HG02973 (cell line): ENCODE data around the gene DMRTA2.
"Not testable (repeated sequence)": the region's sequence is repeated elsewhere in the genome, so short reads cannot be mapped to it uniquely, and the experiment has no call there.

Source experiments
- ATAC-seq: cut with Tn5 transposase; IDR thresholded peaks from one replicate; pipeline ENCODE4 v1.9.1; 2021; ENCODE audit warnings: moderate library complexity; ENCODE audit not compliant: unreplicated experiment

Gene DMRTA2

GRCh38 chr1:50393522-50394120, 29.6 kb downstream of the DMRTA2 start:
- ATAC-seq = no peak

- ATAC-seq = not testable (repeated sequence)
Observed at GRCh38 chr1:50381551-50381950, 41.7 kb downstream of the DMRTA2 start.

- ATAC-seq = no peak
Observed at GRCh38 chr1:50378770-50379169, 44.5 kb downstream of the DMRTA2 start.

GRCh38 chr1:50373532-50373931, 49.7 kb downstream of the DMRTA2 start:
- ATAC-seq = no peak

GRCh38 chr1:50371749-50372148, 51.5 kb downstream of the DMRTA2 start:
- ATAC-seq = no peak

GRCh38 chr1:50369830-50370229, 53.4 kb downstream of the DMRTA2 start:
- ATAC-seq = no peak

- no peak for ATAC-seq
Observed at GRCh38 chr1:50369008-50369634, 54.1 kb downstream of the DMRTA2 start.

GRCh38 chr1:50368179-50369007, 54.9 kb downstream of the DMRTA2 start:
- peak; percentile 53 for ATAC-seq
